Prostate gland (tissue), 2 donors: ENCODE results near the gene CTNNBIP1. TPM values are rescaled to one million over a fixed set of nuclear protein-coding genes. Genes with fewer than 3 reads are reported as not detected.

Experiments used
- DNase-seq: peaks from one replicate; pipeline ENCODE4 v3.0.0-alpha.2; 2019; ENCODE audit warnings: low spot score
- H3K27ac ChIP-seq, 2 donors: fragments of 200-600 bp; sonication (generic); 2 replicates each; pipeline ENCODE4 v1.5.1; 2017 to 2019
- H3K27me3 ChIP-seq: fragments of 200-600 bp; sonication (generic); replicated peaks from 2 replicates; pipeline ENCODE4 v1.5.1; 2019; ENCODE audit not compliant: insufficient read depth
- H3K36me3 ChIP-seq, 2 donors: fragments of 200-600 bp; sonication (generic); 1 replicate in 1 of 2; 2 replicates in 1 of 2; pipeline versions ENCODE4 v1.5.1 to v1.8.1; 2017 to 2019
- H3K4me1 ChIP-seq: fragments of 200-600 bp; sonication (generic); replicated peaks from 2 replicates; pipeline ENCODE4 v1.5.1; 2019
- H3K4me3 ChIP-seq, 2 donors: fragments of 200-600 bp; sonication (generic); 2 replicates each; pipeline ENCODE4 v1.5.1; 2017 to 2019
- H3K9me3 ChIP-seq: fragments of 200-600 bp; sonication (generic); 2 replicates; pipeline ENCODE4 v1.5.1; 2017
- CTCF ChIP-seq, 4 experiments: fragments of 200-600 bp in 2 of 4; fragments of 450-650 bp in 2 of 4; sonication (generic) in 2 of 4; IDR thresholded peaks; 1 replicate in 3 of 4; 2 replicates in 1 of 4; pipeline ENCODE4 v1.5.1; 2016 to 2019; ENCODE audit warnings: antibody characterized with exemption in 4 of 4, mild to moderate bottlenecking in 2 of 4, moderate library complexity in 2 of 4
- POLR2A ChIP-seq: fragments of 450-650 bp; IDR thresholded peaks from one replicate; pipeline ENCODE4 v1.6.1; 2016; ENCODE audit warnings: antibody characterized with exemption, mild to moderate bottlenecking
- POLR2AphosphoS5 ChIP-seq: sonication (generic); formaldehyde crosslinking; IDR thresholded peaks from one replicate; pipeline ENCODE4 v1.6.1; 2017; ENCODE audit warnings: antibody characterized with exemption
- WGBS: methylation state at CpG from one replicate; pipeline ENCODE4 v1.1.5; 2018; 5-methylcytosine and 5-hydroxymethylcytosine counted together
- intact Hi-C: fragments of 100-400 bp; cut with DNase I; formaldehyde crosslinking; loops from one replicate; pipeline ENCODE4 v1.14.2; 2022
- total RNA-seq, 2 donors: library from RNA; depleted of rRNA; stranded (reverse); fragments of >200 nt; gene quantifications; one replicate each; pipeline ENCODE4 v1.1.0, GENCODE V29; 2016

Gene CTNNBIP1
- total RNA-seq, 2 donors from 2014 or later: 56.9 to 101 TPM

GRCh38 chr1:9916452-9916851 lies 6.4 kb upstream of the CTNNBIP1 start:
- intact Hi-C loops: no loop called here
- H3K4me3 ChIP-seq: no peak overlapping the region
- H3K9me3 ChIP-seq: no peaks in the 10 kb centered on the region
- WGBS: 96% methylated on average over 2 of the region's 2 CpGs
- peaks cover 3% of the 10 kb centered on the region for H3K4me1 ChIP-seq
- no peak for DNase-seq
- no peaks in the 10 kb centered on the region for H3K36me3 ChIP-seq
- TF ChIP-seq POLR2A: no peak
- TF ChIP-seq POLR2AphosphoS5: no peak
- no peak for TF ChIP-seq CTCF (IDR thresholded peaks at IDR 0.05)
- H3K27me3 ChIP-seq: no peaks in the 10 kb centered on the region
- H3K27ac ChIP-seq: no peak overlapping the region

GRCh38 chr1:9914610-9914937 lies 4.5 kb upstream of the CTNNBIP1 start:
- no peak for TF ChIP-seq POLR2AphosphoS5
- peak in 1 of 4 experiments; percentile 29 for TF ChIP-seq CTCF (IDR thresholded peaks at IDR 0.05)
- no peak for TF ChIP-seq POLR2A
- no peaks in the 10 kb centered on the region for H3K27me3 ChIP-seq
- H3K9me3 ChIP-seq: no peaks in the 10 kb centered on the region
- intact Hi-C loops: no loop called here
- 48% methylated on average over 2 of the region's 2 CpGs for WGBS
- H3K4me3 ChIP-seq: no peak overlapping the region
- H3K36me3 ChIP-seq: no peaks in the 10 kb centered on the region
- DNase-seq: no peak
- no peak overlapping the region for H3K27ac ChIP-seq
- peaks cover 6% of the 10 kb centered on the region for H3K4me1 ChIP-seq

- Histone ChIP-seq H3K4me3 (no peak overlapping the region), H3K36me3 (no peaks in the 10 kb centered on the region), H3K27ac (peak overlapping the region in 1 of 2 donors; percentile 92), H3K27me3 (no peaks in the 10 kb centered on the region), H3K4me1 (peaks cover 10% of the 10 kb centered on the region), H3K9me3 (no peaks in the 10 kb centered on the region)
- intact Hi-C loops: no loop called here
- no peak for TF ChIP-seq POLR2A
- no peak for TF ChIP-seq CTCF (IDR thresholded peaks at IDR 0.05)
- TF ChIP-seq POLR2AphosphoS5: no peak
- no peak for DNase-seq
- 79% methylated on average over 12 of the region's 12 CpGs for WGBS
These were observed 2.3 kb upstream of the CTNNBIP1 start for GRCh38 chr1:9912264-9912936.

GRCh38 chr1:9910423-9911178 lies 532 bp upstream of the CTNNBIP1 start:
- H3K4me3 ChIP-seq: peak overlapping the region; percentile 35 to 49
- TF ChIP-seq CTCF (IDR thresholded peaks at IDR 0.05) (peak in 2 of 4 experiments; percentile 21 to 43), POLR2A (peak; percentile 96), POLR2AphosphoS5 (peak; percentile 94)
- no peaks in the 10 kb centered on the region for H3K9me3 ChIP-seq
- H3K4me1 ChIP-seq: peaks cover 10% of the 10 kb centered on the region
- WGBS: under 1% methylated on average over 33 of the region's 45 CpGs
- H3K27ac ChIP-seq: peak overlapping the region; percentile 92 to 94
- peak; percentile 100 for DNase-seq
- intact Hi-C loops: no loop called here
- H3K36me3 ChIP-seq: no peaks in the 10 kb centered on the region
- no peaks in the 10 kb centered on the region for H3K27me3 ChIP-seq
